WTC11 (cell line): ENCODE results near the gene NOTCH2. TPM values are rescaled to one million over a fixed set of nuclear protein-coding genes. Genes with fewer than 3 reads are reported as not detected.

Experiments used
- ATAC-seq: fragments of 200-7000 bp; cut with Tn5 transposase; 2 replicates; pipeline ENCODE4 v1.10.0; 2021; ENCODE audit warnings: mild to moderate bottlenecking, moderate library complexity
- CTCF ChIA-PET: fragments of 300-600 bp; sonication (Branson Sonifier 250); formaldehyde crosslinking; loops from one replicate; lab custom pipeline; 2021; ENCODE audit warnings: antibody characterized with exemption; lab: Charles Lee
- POLR2A ChIA-PET: fragments of 350-600 bp; sonication (Branson Sonifier 250); formaldehyde crosslinking; loops from one replicate; lab custom pipeline; 2021; ENCODE audit warnings: antibody characterized with exemption; lab: Charles Lee
- DNase-seq: peaks from one replicate; pipeline ENCODE4 v3.0.0; 2021; ENCODE audit warnings: low spot score
- H3K27ac Mint-ChIP-seq: 2 replicates; pipeline ENCODE4 v1.8.0; 2021; ENCODE audit warnings: mixed read lengths
- H3K27me3 Mint-ChIP-seq: 2 replicates; pipeline ENCODE4 v1.8.0; 2021; ENCODE audit warnings: low read depth, mild to moderate bottlenecking, moderate library complexity, mixed read lengths
- H3K36me3 Mint-ChIP-seq: 2 replicates; pipeline ENCODE4 v1.8.0; 2021; ENCODE audit warnings: mixed read lengths
- H3K4me1 Mint-ChIP-seq: 2 replicates; pipeline ENCODE4 v1.8.0; 2022; ENCODE audit warnings: mixed read lengths
- H3K4me3 Mint-ChIP-seq: 2 replicates; pipeline ENCODE4 v1.8.0; 2021; ENCODE audit warnings: mild to moderate bottlenecking, moderate library complexity, mixed read lengths
- H3K9me3 Mint-ChIP-seq: 2 replicates; pipeline ENCODE4 v1.8.0; 2021; ENCODE audit warnings: mixed read lengths
- CREM ChIP-seq: sonication (generic); formaldehyde crosslinking; IDR thresholded peaks from 2 replicates; pipeline ENCODE4 v1.8.1; 2022; ENCODE audit warnings: mild to moderate bottlenecking, missing genetic modification reagents, moderate library complexity
- FOXP1 ChIP-seq: sonication (generic); formaldehyde crosslinking; IDR thresholded peaks from 2 replicates; pipeline ENCODE4 v1.8.0; 2022; ENCODE audit warnings: missing genetic modification reagents, mild to moderate bottlenecking, moderate library complexity, borderline replicate concordance
- GABPB1 ChIP-seq: sonication (generic); formaldehyde crosslinking; IDR thresholded peaks from 2 replicates; pipeline ENCODE4 v1.8.1; 2023; ENCODE audit warnings: mild to moderate bottlenecking, missing genetic modification reagents
- IRF2 ChIP-seq: sonication (generic); formaldehyde crosslinking; IDR thresholded peaks from 2 replicates; pipeline ENCODE4 v1.8.0; 2022; ENCODE audit warnings: low read depth, missing genetic modification reagents, borderline replicate concordance
- KAT7 ChIP-seq: sonication (generic); formaldehyde crosslinking; IDR thresholded peaks from 2 replicates; pipeline ENCODE4 v1.8.1; 2023; ENCODE audit warnings: missing genetic modification reagents, mild to moderate bottlenecking, borderline replicate concordance
- MXD4 ChIP-seq: fragments of 250-450 bp; sonication (Bioruptor Pico); IDR thresholded peaks from 2 replicates; pipeline ENCODE4 v1.8.0; 2021; ENCODE audit warnings: mild to moderate bottlenecking, moderate library complexity, borderline replicate concordance
- NFATC4 ChIP-seq: fragments of 250-450 bp; sonication (Bioruptor Pico); IDR thresholded peaks from 2 replicates; pipeline ENCODE4 v1.9.0; 2021; ENCODE audit warnings: mild to moderate bottlenecking
- NFE2L1 ChIP-seq: sonication (generic); formaldehyde crosslinking; IDR thresholded peaks from 2 replicates; pipeline ENCODE4 v1.8.1; 2023; ENCODE audit warnings: missing genetic modification reagents
- NR3C1 ChIP-seq: sonication (generic); formaldehyde crosslinking; conservative IDR thresholded peaks from 2 replicates; pipeline ENCODE4 v1.8.1; 2023; ENCODE audit warnings: low read depth, mild to moderate bottlenecking, missing genetic modification reagents
- OVOL2 ChIP-seq: fragments of 250-450 bp; sonication (Bioruptor Pico); IDR thresholded peaks from 2 replicates; pipeline ENCODE4 v1.9.0; 2021; ENCODE audit warnings: mild to moderate bottlenecking, borderline replicate concordance
- PRDM15 ChIP-seq: sonication (generic); formaldehyde crosslinking; IDR thresholded peaks from 2 replicates; pipeline ENCODE4 v1.8.0; 2022; ENCODE audit warnings: missing genetic modification reagents
- SMAD3 ChIP-seq: sonication (generic); formaldehyde crosslinking; IDR thresholded peaks from 2 replicates; pipeline ENCODE4 v1.8.0; 2022; ENCODE audit warnings: missing genetic modification reagents, mild to moderate bottlenecking, borderline replicate concordance
- SMAD4 ChIP-seq: sonication (generic); formaldehyde crosslinking; IDR thresholded peaks from 2 replicates; pipeline ENCODE4 v1.8.0; 2022; ENCODE audit warnings: mild to moderate bottlenecking, missing genetic modification reagents
- ZBTB21 ChIP-seq: sonication (generic); formaldehyde crosslinking; IDR thresholded peaks from 2 replicates; pipeline ENCODE4 v1.8.1; 2023; ENCODE audit warnings: mild to moderate bottlenecking, missing genetic modification reagents, borderline replicate concordance
- ZBTB43 ChIP-seq: sonication (generic); formaldehyde crosslinking; IDR thresholded peaks from 2 replicates; pipeline ENCODE4 v1.8.1; 2023; ENCODE audit warnings: mild to moderate bottlenecking, missing genetic modification reagents
- ZNF232 ChIP-seq: sonication (generic); formaldehyde crosslinking; IDR thresholded peaks from 2 replicates; pipeline ENCODE4 v1.8.0; 2022; ENCODE audit warnings: mild to moderate bottlenecking, missing genetic modification reagents
- ZNF263 ChIP-seq: sonication (generic); formaldehyde crosslinking; IDR thresholded peaks from 2 replicates; pipeline ENCODE4 v1.8.1; 2022; ENCODE audit warnings: low read depth, mild to moderate bottlenecking, moderate library complexity, missing genetic modification reagents
- ZNF425 ChIP-seq: fragments of 250-450 bp; sonication (Bioruptor Pico); conservative IDR thresholded peaks from 2 replicates; pipeline ENCODE4 v1.9.0; 2021; ENCODE audit warnings: mild to moderate bottlenecking
- ZNF671 ChIP-seq: fragments of 250-450 bp; sonication (Bioruptor Pico); IDR thresholded peaks from 2 replicates; pipeline ENCODE4 v1.8.0; 2021; ENCODE audit warnings: mild to moderate bottlenecking
- total RNA-seq: library from RNA; stranded (reverse); gene quantifications from 3 replicates; pipeline ENCODE4 v1.2.3, GENCODE V29; 2021
- TF ChIP-seq, protein P1 (sequence below): sonication (generic); formaldehyde crosslinking; IDR thresholded peaks from 2 replicates; pipeline ENCODE4 v1.8.1; 2023; ENCODE audit warnings: mild to moderate bottlenecking, missing genetic modification reagents, moderate library complexity
- TF ChIP-seq, protein P2 (sequence below): sonication (generic); formaldehyde crosslinking; IDR thresholded peaks from 2 replicates; pipeline ENCODE4 v1.8.1; 2023; ENCODE audit warnings: mild to moderate bottlenecking, moderate library complexity, missing genetic modification reagents
- TF ChIP-seq, protein P3 (sequence below): fragments of 250-450 bp; sonication (Bioruptor Pico); IDR thresholded peaks from 2 replicates; pipeline ENCODE4 v1.9.0; 2021; ENCODE audit warnings: moderate library complexity, mild to moderate bottlenecking, inconsistent platforms, borderline replicate concordance
- TF ChIP-seq, protein P4 (sequence below): sonication (generic); formaldehyde crosslinking; conservative IDR thresholded peaks from 2 replicates; pipeline ENCODE4 v1.8.1; 2022; ENCODE audit warnings: mild to moderate bottlenecking, missing genetic modification reagents
- TF ChIP-seq, protein P5 (sequence below): sonication (generic); formaldehyde crosslinking; IDR thresholded peaks from 2 replicates; pipeline ENCODE4 v1.8.1; 2022; ENCODE audit warnings: mild to moderate bottlenecking, moderate library complexity, missing genetic modification reagents

The NOTCH2 gene
- total RNA-seq, 1 experiment from 2014 or later: 60.9 TPM

DNA sequence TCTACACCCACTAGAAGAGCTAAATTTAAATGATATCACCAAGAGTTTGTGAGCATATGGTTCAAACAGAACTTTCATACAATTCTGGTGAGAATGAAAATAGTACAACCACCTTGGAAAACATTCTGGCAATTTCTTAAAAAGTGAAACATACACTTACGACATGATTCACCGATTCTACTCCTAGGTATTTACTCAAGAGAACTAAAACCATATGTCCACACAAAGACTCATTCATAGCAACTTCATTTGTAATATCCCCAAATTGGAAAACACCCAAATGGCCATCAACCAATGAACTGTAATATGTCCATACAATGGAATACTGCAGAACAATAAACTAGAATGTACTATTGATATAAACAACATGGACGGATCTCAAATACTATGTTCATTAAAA is 122.0 kb downstream of the NOTCH2 start (continued):
- no peak for TF ChIP-seq KAT7 (CRISPR knock-in tag)
- TF ChIP-seq IRF2 (CRISPR knock-in tag): no peak
- TF ChIP-seq FOXP1 (CRISPR knock-in tag): no peak
- TF ChIP-seq, protein P1, sequence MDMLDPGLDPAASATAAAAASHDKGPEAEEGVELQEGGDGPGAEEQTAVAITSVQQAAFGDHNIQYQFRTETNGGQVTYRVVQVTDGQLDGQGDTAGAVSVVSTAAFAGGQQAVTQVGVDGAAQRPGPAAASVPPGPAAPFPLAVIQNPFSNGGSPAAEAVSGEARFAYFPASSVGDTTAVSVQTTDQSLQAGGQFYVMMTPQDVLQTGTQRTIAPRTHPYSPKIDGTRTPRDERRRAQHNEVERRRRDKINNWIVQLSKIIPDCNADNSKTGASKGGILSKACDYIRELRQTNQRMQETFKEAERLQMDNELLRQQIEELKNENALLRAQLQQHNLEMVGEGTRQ (CRISPR knock-in tag): no peak
- no peak for TF ChIP-seq NFE2L1
- TF ChIP-seq, protein P2, sequence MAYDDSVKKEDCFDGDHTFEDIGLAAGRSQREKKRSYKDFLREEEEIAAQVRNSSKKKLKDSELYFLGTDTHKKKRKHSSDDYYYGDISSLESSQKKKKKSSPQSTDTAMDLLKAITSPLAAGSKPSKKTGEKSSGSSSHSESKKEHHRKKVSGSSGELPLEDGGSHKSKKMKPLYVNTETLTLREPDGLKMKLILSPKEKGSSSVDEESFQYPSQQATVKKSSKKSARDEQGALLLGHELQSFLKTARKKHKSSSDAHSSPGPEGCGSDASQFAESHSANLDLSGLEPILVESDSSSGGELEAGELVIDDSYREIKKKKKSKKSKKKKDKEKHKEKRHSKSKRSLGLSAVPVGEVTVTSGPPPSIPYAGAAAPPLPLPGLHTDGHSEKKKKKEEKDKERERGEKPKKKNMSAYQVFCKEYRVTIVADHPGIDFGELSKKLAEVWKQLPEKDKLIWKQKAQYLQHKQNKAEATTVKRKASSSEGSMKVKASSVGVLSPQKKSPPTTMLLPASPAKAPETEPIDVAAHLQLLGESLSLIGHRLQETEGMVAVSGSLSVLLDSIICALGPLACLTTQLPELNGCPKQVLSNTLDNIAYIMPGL (CRISPR knock-in tag): no peak
- TF ChIP-seq ZBTB21 (CRISPR knock-in tag): no peak
- no peak for TF ChIP-seq ZNF671 (CRISPR knock-in tag)
- no peak for TF ChIP-seq NR3C1 (CRISPR knock-in tag)
- no peak for TF ChIP-seq NFATC4 (CRISPR knock-in tag)
- no peak for TF ChIP-seq ZBTB43 (CRISPR knock-in tag)
- TF ChIP-seq, protein P3, sequence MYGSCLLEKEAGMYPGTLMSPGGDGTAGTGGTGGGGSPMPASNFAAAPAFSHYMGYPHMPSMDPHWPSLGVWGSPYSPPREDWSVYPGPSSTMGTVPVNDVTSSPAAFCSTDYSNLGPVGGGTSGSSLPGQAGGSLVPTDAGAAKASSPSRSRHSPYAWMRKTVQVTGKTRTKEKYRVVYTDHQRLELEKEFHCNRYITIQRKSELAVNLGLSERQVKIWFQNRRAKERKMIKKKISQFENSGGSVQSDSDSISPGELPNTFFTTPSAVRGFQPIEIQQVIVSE: no peak
- TF ChIP-seq ZNF425 (CRISPR knock-in tag): no peak
- TF ChIP-seq, all 79 proteins: peak for 0

- no peaks in the 10 kb centered on the region for H3K27me3 Mint-ChIP-seq
- peaks cover 8% of the 10 kb centered on the region; the same call in 1 of the 2 replicates for H3K36me3 Mint-ChIP-seq
- ChIA-PET POLR2A (no interaction called here), CTCF (interaction anchor here (0.8 kb wide), 1 partner anchor 21 kb away, joined by 4 read pairs; no protein-coding TSS in a partner anchor)
- no peaks in the 10 kb centered on the region for H3K4me1 Mint-ChIP-seq
- H3K4me3 Mint-ChIP-seq: no peak overlapping the region
- DNase-seq (no peak), ATAC-seq (no peak)
- H3K27ac Mint-ChIP-seq: no peak overlapping the region
- H3K9me3 Mint-ChIP-seq: no peaks in the 10 kb centered on the region
- TF ChIP-seq, protein P4, sequence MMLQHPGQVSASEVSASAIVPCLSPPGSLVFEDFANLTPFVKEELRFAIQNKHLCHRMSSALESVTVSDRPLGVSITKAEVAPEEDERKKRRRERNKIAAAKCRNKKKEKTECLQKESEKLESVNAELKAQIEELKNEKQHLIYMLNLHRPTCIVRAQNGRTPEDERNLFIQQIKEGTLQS: no peak
- TF ChIP-seq CREM (CRISPR knock-in tag) (no peak), PRDM15 (CRISPR knock-in tag) (no peak), ZNF232 (CRISPR knock-in tag) (no peak), MXD4 (CRISPR knock-in tag) (no peak), GABPB1 (CRISPR knock-in tag) (no peak), OVOL2 (CRISPR knock-in tag) (no peak), ZNF671 (CRISPR knock-in tag) (no peak), ZNF263 (no peak), SMAD3 (CRISPR knock-in tag) (no peak), SMAD4 (no peak)
- TF ChIP-seq, protein P5, sequence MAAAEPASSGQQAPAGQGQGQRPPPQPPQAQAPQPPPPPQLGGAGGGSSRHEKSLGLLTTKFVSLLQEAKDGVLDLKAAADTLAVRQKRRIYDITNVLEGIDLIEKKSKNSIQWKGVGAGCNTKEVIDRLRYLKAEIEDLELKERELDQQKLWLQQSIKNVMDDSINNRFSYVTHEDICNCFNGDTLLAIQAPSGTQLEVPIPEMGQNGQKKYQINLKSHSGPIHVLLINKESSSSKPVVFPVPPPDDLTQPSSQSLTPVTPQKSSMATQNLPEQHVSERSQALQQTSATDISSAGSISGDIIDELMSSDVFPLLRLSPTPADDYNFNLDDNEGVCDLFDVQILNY (CRISPR knock-in tag): no peak
- TF ChIP-seq, protein P2 (CRISPR knock-in tag): no peak
Observed at GRCh38 chr1:119946724-119947123, 122.7 kb downstream of the NOTCH2 start.
